HL-60 (cell line): ENCODE results near the gene MRPS10.

Experiments used
- POLR2AphosphoS5 ChIP-seq: IDR thresholded peaks from 2 replicates; pipeline ENCODE4 v1.6.1; 2012; ENCODE audit warnings: low read depth
- TF ChIP-seq, protein P1 (sequence below): IDR thresholded peaks from 2 replicates; pipeline ENCODE4 v1.6.1; 2012; ENCODE audit warnings: low read depth; ENCODE audit not compliant: insufficient replicate concordance
- TF ChIP-seq, protein P2 (sequence below): IDR thresholded peaks from one replicate; pipeline ENCODE4 v1.5.1; 2011; ENCODE audit warnings: low read length, control low read depth, inconsistent platforms; ENCODE audit not compliant: insufficient read depth

DNA sequence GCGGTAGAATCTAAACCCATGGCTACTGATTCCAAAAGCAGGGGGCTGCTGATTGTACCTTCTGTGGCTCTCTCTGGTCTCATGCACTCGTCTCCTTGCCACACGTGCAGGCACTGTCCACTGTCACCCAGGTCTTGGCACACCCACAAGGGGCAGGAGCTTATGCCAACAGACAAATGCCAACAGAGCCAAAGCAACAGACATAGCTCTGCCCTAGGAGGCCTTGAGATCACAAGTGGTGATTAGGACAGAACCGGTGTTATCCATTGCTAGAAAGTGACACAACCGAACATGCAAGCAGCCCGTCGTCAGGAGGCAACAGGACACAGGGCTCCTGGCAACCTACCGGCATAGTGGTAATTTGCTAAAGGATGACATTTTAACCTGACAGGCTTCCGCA, 36.8 kb upstream of the MRPS10 start:
- no peak for TF ChIP-seq POLR2AphosphoS5
- TF ChIP-seq, protein P1, sequence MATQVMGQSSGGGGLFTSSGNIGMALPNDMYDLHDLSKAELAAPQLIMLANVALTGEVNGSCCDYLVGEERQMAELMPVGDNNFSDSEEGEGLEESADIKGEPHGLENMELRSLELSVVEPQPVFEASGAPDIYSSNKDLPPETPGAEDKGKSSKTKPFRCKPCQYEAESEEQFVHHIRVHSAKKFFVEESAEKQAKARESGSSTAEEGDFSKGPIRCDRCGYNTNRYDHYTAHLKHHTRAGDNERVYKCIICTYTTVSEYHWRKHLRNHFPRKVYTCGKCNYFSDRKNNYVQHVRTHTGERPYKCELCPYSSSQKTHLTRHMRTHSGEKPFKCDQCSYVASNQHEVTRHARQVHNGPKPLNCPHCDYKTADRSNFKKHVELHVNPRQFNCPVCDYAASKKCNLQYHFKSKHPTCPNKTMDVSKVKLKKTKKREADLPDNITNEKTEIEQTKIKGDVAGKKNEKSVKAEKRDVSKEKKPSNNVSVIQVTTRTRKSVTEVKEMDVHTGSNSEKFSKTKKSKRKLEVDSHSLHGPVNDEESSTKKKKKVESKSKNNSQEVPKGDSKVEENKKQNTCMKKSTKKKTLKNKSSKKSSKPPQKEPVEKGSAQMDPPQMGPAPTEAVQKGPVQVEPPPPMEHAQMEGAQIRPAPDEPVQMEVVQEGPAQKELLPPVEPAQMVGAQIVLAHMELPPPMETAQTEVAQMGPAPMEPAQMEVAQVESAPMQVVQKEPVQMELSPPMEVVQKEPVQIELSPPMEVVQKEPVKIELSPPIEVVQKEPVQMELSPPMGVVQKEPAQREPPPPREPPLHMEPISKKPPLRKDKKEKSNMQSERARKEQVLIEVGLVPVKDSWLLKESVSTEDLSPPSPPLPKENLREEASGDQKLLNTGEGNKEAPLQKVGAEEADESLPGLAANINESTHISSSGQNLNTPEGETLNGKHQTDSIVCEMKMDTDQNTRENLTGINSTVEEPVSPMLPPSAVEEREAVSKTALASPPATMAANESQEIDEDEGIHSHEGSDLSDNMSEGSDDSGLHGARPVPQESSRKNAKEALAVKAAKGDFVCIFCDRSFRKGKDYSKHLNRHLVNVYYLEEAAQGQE = no peak
- TF ChIP-seq, protein P2, sequence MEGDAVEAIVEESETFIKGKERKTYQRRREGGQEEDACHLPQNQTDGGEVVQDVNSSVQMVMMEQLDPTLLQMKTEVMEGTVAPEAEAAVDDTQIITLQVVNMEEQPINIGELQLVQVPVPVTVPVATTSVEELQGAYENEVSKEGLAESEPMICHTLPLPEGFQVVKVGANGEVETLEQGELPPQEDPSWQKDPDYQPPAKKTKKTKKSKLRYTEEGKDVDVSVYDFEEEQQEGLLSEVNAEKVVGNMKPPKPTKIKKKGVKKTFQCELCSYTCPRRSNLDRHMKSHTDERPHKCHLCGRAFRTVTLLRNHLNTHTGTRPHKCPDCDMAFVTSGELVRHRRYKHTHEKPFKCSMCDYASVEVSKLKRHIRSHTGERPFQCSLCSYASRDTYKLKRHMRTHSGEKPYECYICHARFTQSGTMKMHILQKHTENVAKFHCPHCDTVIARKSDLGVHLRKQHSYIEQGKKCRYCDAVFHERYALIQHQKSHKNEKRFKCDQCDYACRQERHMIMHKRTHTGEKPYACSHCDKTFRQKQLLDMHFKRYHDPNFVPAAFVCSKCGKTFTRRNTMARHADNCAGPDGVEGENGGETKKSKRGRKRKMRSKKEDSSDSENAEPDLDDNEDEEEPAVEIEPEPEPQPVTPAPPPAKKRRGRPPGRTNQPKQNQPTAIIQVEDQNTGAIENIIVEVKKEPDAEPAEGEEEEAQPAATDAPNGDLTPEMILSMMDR = no peak
